Measurements from ENCODE around the gene UTP25.

UTP25 gene

GRCh38 chr1:209805875-209806760 is 21.7 kb upstream of the UTP25 start, which contains the start of gene IRF6:
Gene IRF6 (minus strand): TSS chr1:209806142. CDS start chr1:209801413, 4,729 bp downstream.
- peak; percentile 82 for DNase-seq

DNA sequence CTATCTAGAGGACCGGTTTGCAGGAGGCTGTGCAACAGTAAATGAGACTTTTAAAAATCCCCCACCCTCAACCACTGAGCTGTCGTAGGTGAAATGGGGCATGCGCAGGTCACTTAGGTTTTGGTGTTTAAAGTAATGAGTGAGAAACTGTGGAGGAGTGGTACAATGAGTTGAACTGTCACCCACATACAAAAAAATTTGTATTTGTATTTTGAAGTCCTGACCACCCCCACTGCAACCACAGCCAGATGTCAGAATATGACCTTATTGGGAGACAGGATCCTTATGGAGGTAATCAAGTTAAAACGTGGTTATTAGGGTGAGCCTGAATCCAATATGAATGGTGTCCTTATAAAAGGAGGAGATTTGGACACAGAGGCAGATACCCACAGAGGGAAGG is 20.3 kb upstream of the UTP25 start:
- DNase-seq: no peak

- no peak for DNase-seq
Measured at GRCh38 chr1:209808059-209808581, 19.7 kb upstream of the UTP25 start.

- no peak for DNase-seq
Measured at GRCh38 chr1:209809611-209810010, 18.2 kb upstream of the UTP25 start.

GRCh38 chr1:209810783-209811182 is 17.0 kb upstream of the UTP25 start:
- no peak for DNase-seq

- no peak for DNase-seq
Measured at GRCh38 chr1:209813902-209814301, 13.9 kb upstream of the UTP25 start.

GRCh38 chr1:209815490-209815889 is 12.3 kb upstream of the UTP25 start:
- DNase-seq: no peak

DNA sequence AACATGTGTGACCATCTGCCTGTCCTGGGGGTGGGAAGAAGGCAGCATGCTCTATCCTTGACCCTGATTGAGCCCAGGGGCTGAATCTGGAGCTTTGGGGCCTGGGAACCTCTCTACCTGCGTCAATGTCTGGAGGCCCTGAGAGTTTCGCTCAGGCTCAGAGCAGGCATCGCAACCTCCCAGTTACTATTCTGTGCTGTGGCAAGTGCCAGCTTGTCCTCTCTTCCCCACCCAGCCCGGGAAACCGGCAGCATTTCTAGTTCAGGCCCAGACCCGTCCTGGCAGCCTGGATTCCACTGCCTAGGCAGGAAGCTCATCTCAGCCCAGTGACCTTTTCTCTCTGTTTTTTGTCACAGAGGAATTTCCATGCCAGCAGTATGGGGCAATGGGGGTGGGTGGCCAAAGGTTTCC is 11.8 kb upstream of the UTP25 start:
- no peak for DNase-seq

- DNase-seq: no peak
Measured at GRCh38 chr1:209816923-209817322, 10.8 kb upstream of the UTP25 start.

- DNase-seq: no peak
Measured at GRCh38 chr1:209817691-209818090, 10.1 kb upstream of the UTP25 start.

- no peak for DNase-seq
Measured at GRCh38 chr1:209819058-209819457, 8.7 kb upstream of the UTP25 start.

DNA sequence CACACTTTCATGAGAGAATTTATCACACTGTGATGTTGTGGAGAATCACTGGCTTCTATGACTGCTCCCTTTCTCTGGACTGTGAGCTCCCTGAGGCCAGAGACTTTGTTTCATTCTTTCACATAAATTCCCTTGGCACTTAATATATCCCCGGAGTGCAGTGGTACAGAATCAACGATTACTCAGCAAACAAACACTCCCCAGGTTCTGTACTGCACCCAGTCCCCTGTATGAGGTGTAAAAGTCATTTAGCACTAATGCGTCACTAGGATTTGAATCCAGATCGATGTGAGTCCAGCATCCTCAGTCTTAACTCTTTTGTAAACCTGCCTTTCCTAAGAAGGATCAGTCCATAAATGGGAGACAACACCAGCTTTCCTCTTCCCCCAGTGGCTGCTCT is 6.8 kb upstream of the UTP25 start:
- DNase-seq: no peak

DNA sequence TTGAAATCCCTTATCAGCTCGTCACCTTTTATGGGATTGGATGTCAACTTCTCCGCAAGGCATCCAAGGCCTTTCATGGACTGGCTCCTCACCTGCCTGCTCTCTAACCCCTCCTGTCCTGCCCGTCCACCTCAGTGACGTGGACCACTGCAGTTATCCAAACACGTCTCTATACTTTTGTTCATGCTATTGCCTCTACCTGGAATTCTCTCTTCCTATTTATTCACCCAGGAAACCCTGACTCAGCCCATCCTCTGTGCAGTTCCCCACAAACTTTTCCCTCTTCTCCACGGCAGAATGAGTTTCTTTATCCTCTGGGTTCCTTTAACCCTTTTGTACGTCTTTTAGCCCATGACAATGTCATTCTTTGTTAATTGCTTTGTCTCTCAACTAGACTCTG is 5.1 kb upstream of the UTP25 start:
- DNase-seq: no peak

GRCh38 chr1:209823143-209824041 is 4.4 kb upstream of the UTP25 start:
- no peak for DNase-seq

GRCh38 chr1:209825591-209826434 is 2.0 kb upstream of the UTP25 start:
- DNase-seq: no peak

DNA sequence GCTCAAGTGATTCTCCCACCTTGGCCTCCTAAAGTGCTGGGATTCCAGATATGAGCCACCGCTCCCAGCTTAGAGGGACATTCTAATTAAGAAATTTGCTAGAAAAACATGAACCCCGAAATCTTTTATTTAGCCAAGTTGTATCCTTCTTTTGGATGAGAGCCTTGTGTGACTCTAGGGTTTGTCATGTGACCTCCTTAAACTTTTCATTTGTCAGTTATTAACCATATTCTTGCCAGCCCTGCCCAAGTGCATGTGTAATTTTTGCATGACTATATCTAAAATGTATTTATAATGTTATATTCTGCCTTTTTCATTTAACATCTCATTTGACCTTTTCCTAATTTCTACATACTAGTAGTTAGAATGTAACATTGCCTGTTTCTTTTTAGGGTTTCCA is 1.9 kb downstream of the UTP25 start:
- DNase-seq: no peak

DNA sequence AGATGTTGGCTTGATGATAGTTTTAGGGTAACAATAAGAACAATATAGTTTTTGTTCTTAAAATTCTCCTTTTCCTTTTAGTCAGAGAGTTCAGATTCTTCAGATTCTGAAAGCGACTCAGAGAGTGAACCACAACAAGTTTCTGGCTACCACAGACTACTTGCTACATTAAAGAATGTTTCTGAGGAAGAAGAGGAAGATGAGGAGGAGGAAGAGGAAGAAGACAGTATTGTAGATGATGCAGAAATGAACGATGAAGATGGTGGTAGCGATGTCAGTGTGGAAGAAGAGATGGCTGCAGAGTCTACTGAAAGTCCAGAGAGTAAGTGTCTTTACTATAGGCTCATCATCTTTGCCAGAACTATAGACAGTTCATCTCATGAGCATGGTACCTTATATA is 3.0 kb downstream of the UTP25 start:
- no peak for DNase-seq

- no peak for DNase-seq
Measured at GRCh38 chr1:209831615-209832014, 3.8 kb downstream of the UTP25 start.

DNA sequence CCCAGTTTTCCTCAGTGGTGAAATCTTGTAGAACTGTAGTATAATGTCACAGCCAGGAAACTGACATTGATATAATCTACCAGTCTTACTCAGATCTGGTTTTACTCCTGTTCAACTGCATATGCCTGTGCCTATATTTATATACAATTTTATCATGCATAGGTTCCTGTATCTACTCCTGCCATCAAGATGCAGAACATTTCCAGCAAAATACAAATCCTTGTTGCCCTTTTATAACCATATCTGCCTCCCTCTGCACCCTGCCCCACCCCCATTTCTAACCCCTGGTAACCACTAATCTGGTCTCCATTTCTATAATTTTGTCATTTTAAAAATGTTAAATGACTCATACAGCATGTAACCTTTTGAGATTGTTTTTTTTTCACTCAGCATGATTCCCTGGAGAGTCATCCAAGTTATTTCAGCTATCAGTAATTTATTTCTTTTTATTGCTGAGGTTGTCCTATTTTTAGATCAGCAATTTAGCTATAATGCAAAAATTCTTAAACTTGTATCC is 8.1 kb downstream of the UTP25 start:
- DNase-seq: no peak

- no peak for DNase-seq
Measured at GRCh38 chr1:209837671-209838070, 9.9 kb downstream of the UTP25 start.

DNA sequence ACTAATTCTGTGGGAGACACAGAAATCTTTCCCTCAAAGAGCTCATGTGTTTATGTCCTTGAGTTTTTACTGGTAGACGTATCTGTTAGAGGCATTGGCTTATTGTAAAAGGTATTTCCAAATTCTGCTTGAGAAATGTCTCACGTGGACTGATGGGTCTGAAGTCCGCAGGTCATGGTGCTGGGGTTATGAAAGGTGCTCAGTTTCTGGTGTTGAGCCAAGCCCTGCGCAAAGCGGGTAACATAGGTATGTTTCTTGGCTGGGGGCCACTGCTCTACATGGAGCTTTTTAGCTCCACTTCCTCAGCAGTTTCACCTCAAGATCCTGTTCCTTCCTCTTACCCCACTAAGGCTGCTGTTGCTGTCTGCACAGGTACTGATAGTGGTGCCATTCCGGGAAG is 10.8 kb downstream of the UTP25 start:
- no peak for DNase-seq

GRCh38 chr1:209839875-209840546 is 12.2 kb downstream of the UTP25 start:
- no peak for DNase-seq
